SK-N-SH treated with all-trans-retinoic acid at 6 μM for 48 hours (cell line): ENCODE data around the gene AKAP10.
"Not testable (repeated sequence)": the region's sequence is repeated elsewhere in the genome, so short reads cannot be mapped to it uniquely, and the experiment has no call there.

Experiments used
- ATAC-seq: fragments of 200-7000 bp; cut with Tn5 transposase; 3 replicates; pipeline ENCODE4 v1.9.1; 2020; ENCODE audit warnings: mild to moderate bottlenecking, moderate library complexity
- ARNTL ChIP-seq: fragments of 450-650 bp; formaldehyde crosslinking; IDR thresholded peaks from 2 replicates; pipeline ENCODE4 v1.5.0; 2020; ENCODE audit warnings: low read depth, mild to moderate bottlenecking, moderate library complexity, borderline replicate concordance
- CREB5 ChIP-seq: fragments of 250-450 bp; sonication (Bioruptor Pico); IDR thresholded peaks from 2 replicates; pipeline ENCODE4 v1.5.1; 2020; ENCODE audit warnings: low read depth, mild to moderate bottlenecking, moderate library complexity
- CSDC2 ChIP-seq: fragments of 250-450 bp; sonication (Bioruptor Pico); IDR thresholded peaks from 2 replicates; pipeline ENCODE4 v1.5.0; 2020; ENCODE audit warnings: mild to moderate bottlenecking, moderate library complexity
- CSRNP3 ChIP-seq: fragments of 250-450 bp; sonication (Bioruptor Pico); IDR thresholded peaks from 2 replicates; pipeline ENCODE4 v1.5.1; 2021; ENCODE audit warnings: mild to moderate bottlenecking, moderate library complexity
- ESRRG ChIP-seq: fragments of 250-450 bp; sonication (Bioruptor Pico); IDR thresholded peaks from 2 replicates; pipeline ENCODE4 v1.6.1; 2021; ENCODE audit warnings: mild to moderate bottlenecking
- GLIS3 ChIP-seq: fragments of 250-450 bp; sonication (Bioruptor Pico); IDR thresholded peaks from 2 replicates; pipeline ENCODE4 v1.5.0; 2020; ENCODE audit warnings: mild to moderate bottlenecking, moderate library complexity
- ISL1 ChIP-seq: fragments of 250-450 bp; sonication (Bioruptor Pico); IDR thresholded peaks from 2 replicates; pipeline ENCODE4 v2.1.2; 2022; ENCODE audit warnings: mild to moderate bottlenecking, moderate library complexity
- OSR1 ChIP-seq: fragments of 250-450 bp; sonication (Bioruptor Pico); IDR thresholded peaks from 2 replicates; pipeline ENCODE4 v1.8.0; 2022; ENCODE audit warnings: moderate library complexity, mild to moderate bottlenecking, inconsistent platforms
- PATZ1 ChIP-seq: fragments of 250-450 bp; sonication (Bioruptor Pico); IDR thresholded peaks from 2 replicates; pipeline ENCODE4 v1.8.0; 2020; ENCODE audit warnings: mild to moderate bottlenecking, moderate library complexity, borderline replicate concordance
- POU6F1 ChIP-seq: fragments of 250-450 bp; sonication (Bioruptor Pico); IDR thresholded peaks from 2 replicates; pipeline ENCODE4 v1.8.0; 2021; ENCODE audit warnings: low read depth, mild to moderate bottlenecking, moderate library complexity, borderline replicate concordance
- PPARA ChIP-seq: fragments of 250-450 bp; sonication (Bioruptor Pico); IDR thresholded peaks from 2 replicates; pipeline ENCODE4 v1.5.0; 2020; ENCODE audit warnings: mild to moderate bottlenecking, borderline replicate concordance
- RARB ChIP-seq: fragments of 250-450 bp; sonication (Bioruptor Pico); IDR thresholded peaks from 2 replicates; pipeline ENCODE4 v1.8.0; 2021; ENCODE audit warnings: mild to moderate bottlenecking, moderate library complexity
- SNAI2 ChIP-seq: fragments of 250-450 bp; sonication (Bioruptor Pico); IDR thresholded peaks from 2 replicates; pipeline ENCODE4 v1.5.0; 2020; ENCODE audit warnings: mild to moderate bottlenecking, moderate library complexity
- TOX ChIP-seq: fragments of 250-450 bp; sonication (Bioruptor Pico); IDR thresholded peaks from 2 replicates; pipeline ENCODE4 v1.8.0; 2021; ENCODE audit warnings: mild to moderate bottlenecking, moderate library complexity, borderline replicate concordance
- TSHZ2 ChIP-seq: fragments of 250-450 bp; sonication (Bioruptor Pico); IDR thresholded peaks from 2 replicates; pipeline ENCODE4 v1.5.0; 2020; ENCODE audit warnings: mild to moderate bottlenecking, moderate library complexity
- ZC3H10 ChIP-seq: fragments of 250-450 bp; sonication (Bioruptor Pico); IDR thresholded peaks from 2 replicates; pipeline ENCODE4 v1.5.1; 2021; ENCODE audit warnings: mild to moderate bottlenecking, moderate library complexity
- ZFP3 ChIP-seq: fragments of 250-450 bp; sonication (Bioruptor Pico); IDR thresholded peaks from 2 replicates; pipeline ENCODE4 v1.5.0; 2020; ENCODE audit warnings: mild to moderate bottlenecking, moderate library complexity
- ZFP30 ChIP-seq: fragments of 450-650 bp; formaldehyde crosslinking; IDR thresholded peaks from 2 replicates; pipeline ENCODE4 v1.5.0; 2022; ENCODE audit warnings: mild to moderate bottlenecking, moderate library complexity
- ZNF565 ChIP-seq: fragments of 450-650 bp; formaldehyde crosslinking; conservative IDR thresholded peaks from 2 replicates; pipeline ENCODE4 v1.5.0; 2020; ENCODE audit warnings: low read depth, mild to moderate bottlenecking, moderate library complexity
- ZNF70 ChIP-seq: fragments of 450-650 bp; formaldehyde crosslinking; IDR thresholded peaks from 2 replicates; pipeline ENCODE4 v1.5.0; 2020; ENCODE audit warnings: mild to moderate bottlenecking, moderate library complexity

Gene AKAP10

GRCh38 chr17:20022701-20023100, 45.1 kb upstream of the AKAP10 start:
- no peak for ATAC-seq
- TF ChIP-seq TSHZ2 (CRISPR knock-in tag) (no peak), ZNF565 (no peak), ZC3H10 (CRISPR knock-in tag) (no peak), ARNTL (CRISPR knock-in tag) (no peak), RARB (CRISPR knock-in tag) (no peak), CREB5 (no peak), PPARA (CRISPR knock-in tag) (no peak), CSRNP3 (CRISPR knock-in tag) (no peak), ZFP3 (no peak), GLIS3 (CRISPR knock-in tag) (no peak), ZFP30 (CRISPR knock-in tag) (no peak), PATZ1 (no peak), SNAI2 (CRISPR knock-in tag) (no peak), POU6F1 (CRISPR knock-in tag) (no peak)

- ATAC-seq = not testable (repeated sequence)
Observed at GRCh38 chr17:20016475-20016992, 38.9 kb upstream of the AKAP10 start.

- TF ChIP-seq ISL1 (CRISPR knock-in tag) (no peak), ZNF70 (CRISPR knock-in tag) (no peak), ESRRG (CRISPR knock-in tag) (no peak), TOX (CRISPR knock-in tag) (no peak), OSR1 (no peak), CSDC2 (no peak)
- no peak for ATAC-seq
Observed at GRCh38 chr17:20012017-20012536, 34.4 kb upstream of the AKAP10 start.

GRCh38 chr17:20010936-20011335, 33.3 kb upstream of the AKAP10 start:
- TF ChIP-seq TSHZ2 (CRISPR knock-in tag) (no peak), GLIS3 (CRISPR knock-in tag) (no peak), OSR1 (no peak), ZFP3 (no peak), ZNF70 (CRISPR knock-in tag) (no peak), SNAI2 (CRISPR knock-in tag) (no peak), ZFP30 (CRISPR knock-in tag) (no peak), ZC3H10 (CRISPR knock-in tag) (no peak), CREB5 (no peak)
- no peak for ATAC-seq
